Measurements from ENCODE around the gene LSAMP. TPM values are rescaled to one million over a fixed set of nuclear protein-coding genes. Genes with fewer than 3 reads are reported as not detected.

The LSAMP gene
- total RNA-seq, 1 donor from 2014 or later, result 19.9 TPM

DNA sequence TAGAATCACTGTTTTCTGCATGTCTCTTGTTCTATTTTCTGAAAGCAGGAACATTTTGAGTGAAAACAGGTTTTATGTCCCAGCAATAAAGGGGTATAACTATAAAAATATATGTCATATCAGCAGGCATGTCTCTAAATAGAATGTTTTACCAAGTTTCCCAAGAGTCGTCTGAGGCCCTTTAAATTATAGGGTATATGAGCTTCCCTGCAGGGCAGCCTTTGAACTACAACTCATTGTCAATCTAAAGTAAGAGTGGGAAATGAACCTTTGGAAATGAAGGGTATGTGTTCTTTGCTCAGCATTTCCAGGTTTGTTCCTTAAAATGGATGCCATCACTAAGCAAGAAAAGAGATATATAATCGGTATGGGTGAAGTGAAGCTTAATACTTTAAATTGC, 138.6 kb downstream of the LSAMP start:
- intact Hi-C loops (cut with micrococcal nuclease), result no loop called here
- ATAC-seq (no peak), DNase-seq (no peak)

- intact Hi-C loops (cut with micrococcal nuclease), result no loop called here
- no peak for DNase-seq
- ATAC-seq, result no peak
Observed at GRCh38 chr3:116306149-116306548, 139.1 kb downstream of the LSAMP start.

DNA sequence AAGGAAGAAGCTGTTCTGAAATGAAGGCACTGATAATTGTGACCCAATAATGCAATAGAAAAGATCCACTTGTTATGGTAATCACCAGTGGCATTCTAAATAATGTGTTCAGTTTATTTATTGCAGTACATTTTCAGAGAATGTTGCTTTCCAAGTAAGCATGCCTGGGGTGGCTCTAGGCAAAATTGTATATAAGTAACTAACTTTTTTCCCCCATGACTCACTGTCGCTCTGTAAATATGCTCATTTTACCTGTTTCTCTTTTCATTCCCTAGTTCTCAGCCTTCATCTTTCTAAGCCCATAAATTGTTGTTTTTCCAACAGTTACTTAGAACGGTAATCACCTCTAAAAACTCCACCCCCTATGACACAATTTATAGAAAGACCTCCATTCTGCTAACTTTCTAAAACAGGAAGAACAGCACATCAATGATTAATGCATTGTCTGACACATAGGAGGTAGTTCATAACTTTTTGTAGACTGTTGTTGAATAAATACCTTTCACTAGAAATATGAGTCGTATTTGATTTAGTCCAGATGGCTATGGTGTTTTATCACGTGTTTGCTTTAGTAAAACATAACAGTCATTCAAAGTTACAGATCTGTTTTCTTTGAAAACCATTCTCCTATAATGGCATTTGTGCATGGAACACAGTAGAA, 143.1 kb downstream of the LSAMP start:
- no peak for ATAC-seq
- DNase-seq, result no peak
- intact Hi-C loops (cut with micrococcal nuclease), result no loop called here

DNA sequence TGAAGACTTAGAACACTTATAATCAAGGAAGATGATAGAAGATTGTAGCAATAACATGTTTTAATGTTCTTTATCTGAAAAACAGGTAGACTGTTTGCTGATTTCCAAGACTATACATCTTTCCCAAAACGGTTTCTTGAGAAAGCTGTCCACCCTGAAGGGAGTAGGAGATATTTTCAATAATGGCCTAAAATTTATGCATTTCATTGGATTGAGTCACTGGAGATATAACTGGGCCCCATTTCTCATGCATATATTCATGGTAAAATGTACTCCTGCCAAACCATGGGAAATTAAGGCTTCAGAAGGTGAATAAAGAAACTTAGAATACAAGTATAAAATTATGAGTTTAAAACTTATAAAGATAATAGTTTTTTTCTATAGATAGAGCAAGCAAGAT, 143.9 kb downstream of the LSAMP start:
- DNase-seq (no peak), ATAC-seq (no peak)
- intact Hi-C loops (cut with micrococcal nuclease), result no loop called here

DNA sequence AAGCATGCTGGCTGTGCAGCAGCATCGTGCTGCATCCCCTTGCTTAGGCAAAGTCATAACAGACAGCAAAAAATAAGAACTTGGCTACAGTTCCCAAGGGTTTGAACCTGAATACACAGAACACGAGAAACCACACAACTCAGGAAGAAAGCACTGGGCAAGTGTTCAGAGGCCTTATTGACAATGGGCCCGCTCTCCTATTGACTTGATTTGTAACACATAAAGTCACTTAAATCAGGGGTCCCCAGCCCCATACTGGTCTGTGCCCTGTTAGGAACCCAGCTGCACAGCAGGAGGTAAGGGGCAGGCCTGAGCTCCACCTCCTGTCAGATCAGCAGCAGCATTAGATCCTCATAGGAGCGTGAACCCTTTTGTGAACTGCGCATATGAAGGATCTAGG, 145.1 kb downstream of the LSAMP start:
- DNase-seq (no peak), ATAC-seq (no peak)
- intact Hi-C loops (cut with micrococcal nuclease), result no loop called here

GRCh38 chr3:116299646-116300081, 145.6 kb downstream of the LSAMP start:
- intact Hi-C loops (cut with micrococcal nuclease), result no loop called here
- ATAC-seq (no peak), DNase-seq (no peak)

- ATAC-seq (no peak), DNase-seq (no peak)
- intact Hi-C loops (cut with micrococcal nuclease), result no loop called here
Observed at GRCh38 chr3:116298151-116298550, 147.1 kb downstream of the LSAMP start.

- DNase-seq, result no peak
- ATAC-seq, result no peak
- intact Hi-C loops (cut with micrococcal nuclease), result no loop called here
Observed at GRCh38 chr3:116291141-116291540, 154.1 kb downstream of the LSAMP start.

- DNase-seq, result no peak
- ATAC-seq, result no peak
- intact Hi-C loops (cut with micrococcal nuclease), result no loop called here
Observed at GRCh38 chr3:116288485-116288884, 156.8 kb downstream of the LSAMP start.

DNA sequence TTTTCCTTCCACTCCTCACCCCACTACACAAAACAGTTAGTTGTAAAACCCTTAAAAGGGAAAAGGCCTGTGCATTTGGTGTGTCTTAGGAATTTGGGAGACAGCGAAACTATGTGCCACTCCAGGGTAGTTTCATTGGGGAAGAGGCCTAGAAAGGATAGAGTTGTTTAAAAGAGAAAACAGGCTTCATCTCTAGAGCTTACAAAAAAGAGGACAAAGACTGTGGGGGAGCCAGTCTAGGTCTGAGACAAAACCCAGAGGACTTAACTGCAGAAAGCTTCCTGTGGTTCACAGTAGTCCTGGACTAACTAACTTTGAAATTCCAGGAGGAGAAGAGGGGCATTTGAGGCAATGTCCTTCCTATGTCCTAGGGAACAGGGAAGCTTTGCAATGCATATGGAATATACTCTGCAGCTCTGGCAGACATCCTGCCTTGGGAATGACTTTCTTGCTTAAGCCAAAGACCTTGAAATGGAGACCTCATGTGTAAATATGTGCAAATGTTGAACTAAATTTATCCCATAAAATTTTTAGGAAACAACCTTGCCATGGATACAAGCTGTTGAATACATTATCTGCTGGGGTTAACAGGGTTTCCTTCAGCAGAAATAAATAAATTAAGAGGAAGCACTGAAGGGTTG, 159.4 kb downstream of the LSAMP start:
- ATAC-seq (no peak), DNase-seq (no peak)
- intact Hi-C loops (cut with micrococcal nuclease), result no loop called here

DNA sequence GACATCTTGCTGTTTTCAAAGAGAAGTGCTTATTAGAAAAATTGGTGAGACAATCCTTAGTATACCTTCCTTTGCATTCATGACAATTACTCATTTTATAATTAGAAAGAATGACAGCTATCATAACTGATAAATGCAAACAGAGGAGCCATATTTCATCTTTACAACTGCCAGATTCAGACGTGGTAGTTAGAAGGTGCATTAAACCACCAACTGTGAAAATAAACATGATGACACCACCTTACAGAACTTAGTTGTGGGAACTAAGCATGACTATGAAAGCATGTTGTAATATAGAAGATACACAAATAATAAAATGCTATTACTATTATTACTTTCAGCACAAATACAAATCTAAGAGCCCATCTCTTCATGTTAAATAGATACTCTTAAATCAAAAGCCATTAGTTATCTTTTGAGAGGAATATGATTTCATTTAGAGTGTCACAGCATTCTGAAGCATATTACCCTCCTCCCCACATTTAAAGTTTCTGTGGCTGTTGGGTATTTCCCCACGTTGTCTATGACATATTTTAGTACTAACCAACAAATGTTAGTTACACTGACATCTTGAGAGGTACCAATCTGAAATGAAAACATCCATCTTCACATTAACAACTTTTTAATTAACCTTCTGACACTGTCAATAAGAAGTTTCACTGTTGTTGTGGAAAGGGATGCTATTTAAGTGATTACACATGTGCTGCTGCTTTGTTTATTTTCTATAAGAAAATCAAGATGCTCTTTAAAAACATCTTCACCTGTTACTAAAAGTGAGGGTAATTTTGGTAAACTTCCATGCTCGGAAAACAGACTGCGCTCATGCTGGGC, 163.8 kb downstream of the LSAMP start:
- intact Hi-C loops (cut with micrococcal nuclease), result no loop called here
- ATAC-seq, result no peak
- no peak for DNase-seq

GRCh38 chr3:116280130-116280740, 165.1 kb downstream of the LSAMP start:
- intact Hi-C loops (cut with micrococcal nuclease), result no loop called here
- ATAC-seq (no peak), DNase-seq (no peak)

DNA sequence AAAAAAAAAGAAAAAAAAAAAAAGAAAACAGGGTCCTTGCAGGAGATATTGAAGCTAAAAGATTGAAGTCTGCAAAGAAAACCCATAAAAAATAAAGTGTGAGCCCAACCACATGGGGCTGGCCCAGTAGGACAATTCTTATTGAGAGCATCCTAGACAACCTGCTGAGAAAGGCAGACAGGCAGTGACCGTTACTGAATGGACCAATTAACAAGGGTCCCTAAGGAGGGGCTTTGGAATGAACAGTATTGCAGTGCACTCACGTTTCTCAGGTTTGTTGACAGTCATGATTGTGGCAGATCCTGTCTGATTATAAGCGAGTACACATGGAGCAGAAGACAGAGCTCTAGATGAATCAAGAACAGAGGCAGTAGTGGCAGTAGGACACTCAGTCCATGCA, 168.6 kb downstream of the LSAMP start:
- no peak for ATAC-seq
- intact Hi-C loops (cut with micrococcal nuclease), result no loop called here

DNA sequence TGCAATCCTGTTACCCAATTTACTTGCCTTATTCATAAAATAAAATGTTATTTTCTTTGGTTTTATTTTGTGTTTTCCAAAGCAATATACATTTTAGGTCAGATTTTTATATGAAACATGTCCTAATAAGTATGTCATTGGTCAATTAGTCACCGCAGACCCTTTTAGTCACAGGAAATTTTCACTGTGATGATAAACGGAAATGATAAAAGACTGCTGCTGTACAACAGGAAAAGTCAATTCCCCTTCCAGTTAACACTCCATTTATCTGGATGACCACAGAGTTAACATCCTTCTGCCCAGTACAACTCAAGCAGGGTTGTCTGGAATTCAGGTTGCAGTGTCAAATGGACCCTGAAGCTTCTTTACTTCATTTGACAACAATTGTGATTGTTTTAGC, 175.2 kb downstream of the LSAMP start:
- ATAC-seq, result no peak
- DNase-seq, result no peak
- intact Hi-C loops (cut with micrococcal nuclease), result no loop called here

More for the DNA sequence above, 168.6 kb downstream of the LSAMP start:
- DNase-seq, result no peak

DNA sequence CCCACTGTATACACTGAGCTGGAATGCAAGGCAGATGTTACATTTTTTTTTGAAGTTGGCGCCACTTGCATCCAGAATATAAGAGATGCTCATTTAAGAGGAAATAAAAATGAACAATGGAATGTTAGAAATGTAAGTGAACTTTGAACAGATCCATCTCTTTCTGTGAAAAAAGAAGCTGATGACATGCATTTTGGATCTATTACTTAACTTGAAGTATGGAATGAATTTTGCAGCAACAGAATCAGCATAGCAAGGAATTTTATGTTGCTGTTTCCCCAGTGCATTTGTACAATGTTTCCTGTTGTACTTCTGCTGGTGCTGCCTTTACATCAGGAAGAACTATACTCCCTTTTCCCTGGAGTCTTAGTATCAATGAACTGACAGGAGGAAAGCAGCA, 178.2 kb downstream of the LSAMP start:
- ATAC-seq, result no peak

GRCh38 chr3:116265976-116266584, 179.2 kb downstream of the LSAMP start:
- intact Hi-C loops (cut with micrococcal nuclease), result no loop called here
- DNase-seq (no peak), ATAC-seq (no peak)

More for the DNA sequence above, 178.2 kb downstream of the LSAMP start:
- no peak for DNase-seq
- intact Hi-C loops (cut with micrococcal nuclease), result no loop called here

GRCh38 chr3:116265320-116265695, 180.0 kb downstream of the LSAMP start:
- ATAC-seq (no peak), DNase-seq (no peak)
- intact Hi-C loops (cut with micrococcal nuclease), result no loop called here

GRCh38 chr3:116264546-116265319, 180.6 kb downstream of the LSAMP start:
- intact Hi-C loops (cut with micrococcal nuclease), result no loop called here
- DNase-seq (no peak), ATAC-seq (no peak)

Measured in left ventricle myocardium superior (tissue), 1 donor.